H1 (cell line): ENCODE results near the gene RNU4-1. TPM values are rescaled to one million over a fixed set of nuclear protein-coding genes. Genes with fewer than 3 reads are reported as not detected.

ENCODE experiments used
- CHD2 ChIP-seq: IDR thresholded peaks from 2 replicates; pipeline ENCODE4 v1.6.1; 2012; ENCODE audit warnings: low read length, improper control_type of control experiment
- CHD7 ChIP-seq: fragments of 300-600 bp; sonication (generic); IDR thresholded peaks from 2 replicates; pipeline ENCODE4 v1.7.1; 2012; ENCODE audit warnings: low read length, moderate library complexity, mild to moderate bottlenecking, inconsistent platforms; ENCODE audit not compliant: insufficient replicate concordance
- EGR1 ChIP-seq: IDR thresholded peaks from 2 replicates; pipeline ENCODE4 v1.6.1; 2011; ENCODE audit warnings: low read depth, low read length, borderline replicate concordance
- HDAC2 ChIP-seq, 2 experiments: fragments of 300-600 bp in 1 of 2; sonication (generic) in 1 of 2; IDR thresholded peaks; 2 replicates each; pipeline ENCODE4 v1.6.1; 2011 to 2012; ENCODE audit warnings: low read depth in 2 of 2, low read length in 2 of 2, mild to moderate bottlenecking in 2 of 2, moderate library complexity in 2 of 2, borderline replicate concordance in 1 of 2, inconsistent platforms in 1 of 2
- NANOG ChIP-seq: IDR thresholded peaks from 2 replicates; pipeline ENCODE4 v1.6.1; 2011; ENCODE audit warnings: low read length, low read depth, mild to moderate bottlenecking, inconsistent platforms; ENCODE audit not compliant: insufficient read depth, poor library complexity, severe bottlenecking
- NRF1 ChIP-seq: IDR thresholded peaks from 2 replicates; pipeline ENCODE4 v1.6.1; 2011; ENCODE audit warnings: mild to moderate bottlenecking, low read depth, low read length, improper control_type of control experiment
- SP2 ChIP-seq: IDR thresholded peaks from 2 replicates; pipeline ENCODE4 v1.6.1; 2012; ENCODE audit warnings: mild to moderate bottlenecking, low read length, inconsistent platforms
- TBP ChIP-seq: IDR thresholded peaks from 2 replicates; pipeline ENCODE4 v1.6.1; 2011; ENCODE audit warnings: low read depth, low read length, improper control_type of control experiment
- TCF12 ChIP-seq: IDR thresholded peaks from 2 replicates; pipeline ENCODE4 v1.6.1; 2011; ENCODE audit warnings: low read depth, mild to moderate bottlenecking, low read length
- YY1 ChIP-seq: IDR thresholded peaks from 2 replicates; pipeline ENCODE4 v1.6.1; 2011; ENCODE audit warnings: low read depth, mild to moderate bottlenecking, low read length
- polyA plus RNA-seq, 7 experiments: library from polyadenylated mRNA; depleted of rRNA in 3 of 7; stranded (reverse) in 5 of 7; unstranded in 2 of 7; fragments of >200 nt in 5 of 7; fragments of 200-250 nt in 2 of 7; gene quantifications; 1 replicate in 5 of 7; 2 replicates in 1 of 7; 4 replicates in 1 of 7; pipeline versions ENCODE4 v1.2.1 to v1.2.3, GENCODE V29; 2011 to 2013; ENCODE audit warnings: missing spikeins in 2 of 7, mixed read lengths in 2 of 7
- total RNA-seq: library from RNA; stranded (reverse); fragmentation: NEBNext Ultra II Directional; extraction: Animal tissue kit (Norgen Biotek cat#: 25700); gene quantifications from 2 replicates; pipeline ENCODE4 v1.2.1, GENCODE V29; 2021

Gene RNU4-1
- total and polyA plus RNA-seq, 2 of the 8 experiments (the other 6 are each of a cell fraction or from before 2014, with no cell fraction given) = under 0.01 to 1,424 TPM

DNA sequence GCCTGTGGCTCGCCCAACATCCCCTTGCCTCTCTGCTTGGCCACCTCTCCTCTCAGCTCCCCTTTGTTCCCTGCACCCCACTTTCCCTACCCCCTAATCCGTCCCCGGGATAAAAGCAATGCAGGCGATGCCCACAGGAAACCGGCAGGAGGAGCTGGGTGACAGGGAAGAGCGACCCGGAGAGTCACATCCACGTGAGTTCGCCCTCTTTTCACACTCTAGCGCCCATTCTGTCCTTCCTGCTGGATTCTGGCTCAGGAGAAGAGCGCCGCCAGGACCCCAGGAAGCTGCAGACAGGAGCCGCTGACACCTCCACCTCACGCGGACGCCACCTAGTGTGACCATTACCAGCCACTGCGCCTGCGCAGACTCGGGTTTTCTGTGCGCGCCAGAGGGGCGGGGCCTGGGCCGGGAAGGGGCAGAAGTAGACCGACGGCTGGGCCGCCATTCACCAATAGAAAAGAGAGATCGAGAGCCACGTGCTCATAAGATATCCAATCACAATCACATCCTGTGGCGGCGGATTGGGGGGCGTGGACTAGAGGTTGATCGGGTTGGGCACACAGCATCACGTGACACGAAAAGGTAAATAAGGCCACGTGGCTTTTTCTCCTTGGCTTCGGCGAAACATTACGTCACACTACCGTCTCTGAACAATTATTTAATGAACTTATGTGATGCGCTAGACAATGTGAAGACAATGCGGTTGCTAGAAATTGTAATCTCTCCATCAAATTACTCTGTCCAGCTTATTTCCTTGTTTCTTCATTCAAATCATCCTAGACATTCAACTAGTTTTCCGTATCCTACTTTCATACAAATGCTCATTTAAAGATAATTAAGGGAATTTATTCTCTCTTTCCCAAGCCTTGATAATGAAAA is 24.4 kb upstream of the RNU4-1 start (continued):
- TF ChIP-seq CHD7 (no peak), HDAC2 (IDR thresholded peaks at IDR 0.05; ENCODE audit: borderline replicate concordance in 1 of 2, low read depth in 2 of 2, low read length in 2 of 2) (no peak), EGR1 (no peak), SP2 (no peak), YY1 (peak; percentile 38; the same call in 1 of the 2 replicates), TBP (peak; percentile 84), NRF1 (peak; percentile 81), NANOG (no peak), TCF12 (no peak), CHD2 (peak; percentile 30; the same call in 1 of the 2 replicates)
